WTC11 (cell line): Measurements from ENCODE around the gene ACADVL. TPM values are rescaled to one million over a fixed set of nuclear protein-coding genes. Genes with fewer than 3 reads are reported as not detected.
A peak's percentile ranks its signal among the peaks of the same experiment; 100 is the strongest.

ENCODE experiments used
- ATAC-seq: fragments of 200-7000 bp; cut with Tn5 transposase; 2 replicates; pipeline ENCODE4 v1.10.0; 2021; ENCODE audit warnings: mild to moderate bottlenecking, moderate library complexity
- CTCF ChIA-PET: fragments of 300-600 bp; sonication (Branson Sonifier 250); formaldehyde crosslinking; loops from one replicate; lab custom pipeline; 2021; ENCODE audit warnings: antibody characterized with exemption; lab: Charles Lee
- POLR2A ChIA-PET: fragments of 350-600 bp; sonication (Branson Sonifier 250); formaldehyde crosslinking; loops from one replicate; lab custom pipeline; 2021; ENCODE audit warnings: antibody characterized with exemption; lab: Charles Lee
- DNase-seq: peaks from one replicate; pipeline ENCODE4 v3.0.0; 2021; ENCODE audit warnings: low spot score
- H3K27ac Mint-ChIP-seq: 2 replicates; pipeline ENCODE4 v1.8.0; 2021; ENCODE audit warnings: mixed read lengths
- H3K27me3 Mint-ChIP-seq: 2 replicates; pipeline ENCODE4 v1.8.0; 2021; ENCODE audit warnings: low read depth, mild to moderate bottlenecking, moderate library complexity, mixed read lengths
- H3K36me3 Mint-ChIP-seq: 2 replicates; pipeline ENCODE4 v1.8.0; 2021; ENCODE audit warnings: mixed read lengths
- H3K4me1 Mint-ChIP-seq: 2 replicates; pipeline ENCODE4 v1.8.0; 2022; ENCODE audit warnings: mixed read lengths
- H3K4me3 Mint-ChIP-seq: 2 replicates; pipeline ENCODE4 v1.8.0; 2021; ENCODE audit warnings: mild to moderate bottlenecking, moderate library complexity, mixed read lengths
- H3K9me3 Mint-ChIP-seq: 2 replicates; pipeline ENCODE4 v1.8.0; 2021; ENCODE audit warnings: mixed read lengths
- ARID4B ChIP-seq: sonication (generic); formaldehyde crosslinking; IDR thresholded peaks from 2 replicates; pipeline ENCODE4 v1.8.0; 2023; ENCODE audit warnings: missing genetic modification reagents, mild to moderate bottlenecking, borderline replicate concordance
- ATF1 ChIP-seq: sonication (generic); formaldehyde crosslinking; IDR thresholded peaks from 2 replicates; pipeline ENCODE4 v1.8.1; 2023; ENCODE audit warnings: mild to moderate bottlenecking, moderate library complexity, missing genetic modification reagents
- ATF2 ChIP-seq: sonication (generic); formaldehyde crosslinking; IDR thresholded peaks from 2 replicates; pipeline ENCODE4 v1.8.1; 2022; ENCODE audit warnings: low read depth, missing genetic modification reagents, borderline replicate concordance
- CREB1 ChIP-seq: sonication (generic); formaldehyde crosslinking; IDR thresholded peaks from 2 replicates; pipeline ENCODE4 v1.8.0; 2023; ENCODE audit warnings: mild to moderate bottlenecking, missing genetic modification reagents
- EMX1 ChIP-seq: fragments of 250-450 bp; sonication (Bioruptor Pico); IDR thresholded peaks from 2 replicates; pipeline ENCODE4 v1.8.0; 2021; ENCODE audit warnings: mild to moderate bottlenecking
- HMGA2 ChIP-seq: fragments of 250-450 bp; sonication (Bioruptor Pico); IDR thresholded peaks from 2 replicates; pipeline ENCODE4 v1.4.0; 2021; ENCODE audit warnings: mild to moderate bottlenecking, moderate library complexity
- IRF2 ChIP-seq: sonication (generic); formaldehyde crosslinking; IDR thresholded peaks from 2 replicates; pipeline ENCODE4 v1.8.0; 2022; ENCODE audit warnings: low read depth, missing genetic modification reagents, borderline replicate concordance
- JAZF1 ChIP-seq: fragments of 250-450 bp; sonication (Bioruptor Pico); IDR thresholded peaks from 2 replicates; pipeline ENCODE4 v1.9.0; 2021; ENCODE audit warnings: moderate library complexity, mild to moderate bottlenecking, inconsistent platforms
- NR1H2 ChIP-seq: sonication (generic); formaldehyde crosslinking; IDR thresholded peaks from 2 replicates; pipeline ENCODE4 v1.9.0; 2021; ENCODE audit warnings: mild to moderate bottlenecking, moderate library complexity, missing genetic modification reagents
- NR3C1 ChIP-seq: sonication (generic); formaldehyde crosslinking; conservative IDR thresholded peaks from 2 replicates; pipeline ENCODE4 v1.8.1; 2023; ENCODE audit warnings: low read depth, mild to moderate bottlenecking, missing genetic modification reagents
- SP1 ChIP-seq: sonication (generic); formaldehyde crosslinking; conservative IDR thresholded peaks from 2 replicates; pipeline ENCODE4 v1.8.1; 2022; ENCODE audit warnings: missing genetic modification reagents
- TEAD1 ChIP-seq: sonication (generic); formaldehyde crosslinking; IDR thresholded peaks from 2 replicates; pipeline ENCODE4 v1.8.0; 2022; ENCODE audit warnings: mild to moderate bottlenecking, missing genetic modification reagents
- TEAD4 ChIP-seq: sonication (generic); formaldehyde crosslinking; IDR thresholded peaks from 2 replicates; pipeline ENCODE4 v1.8.0; 2022; ENCODE audit warnings: mild to moderate bottlenecking, missing genetic modification reagents
- USF1 ChIP-seq: sonication (generic); formaldehyde crosslinking; IDR thresholded peaks from 2 replicates; pipeline ENCODE4 v1.8.0; 2022; ENCODE audit warnings: mild to moderate bottlenecking, missing genetic modification reagents
- ZNF671 ChIP-seq: fragments of 250-450 bp; sonication (Bioruptor Pico); IDR thresholded peaks from 2 replicates; pipeline ENCODE4 v1.8.0; 2021; ENCODE audit warnings: mild to moderate bottlenecking
- total RNA-seq: library from RNA; stranded (reverse); gene quantifications from 3 replicates; pipeline ENCODE4 v1.2.3, GENCODE V29; 2021
- TF ChIP-seq, protein P1 (sequence below): sonication (generic); formaldehyde crosslinking; IDR thresholded peaks from 2 replicates; pipeline ENCODE4 v1.8.0; 2023; ENCODE audit warnings: missing genetic modification reagents
- TF ChIP-seq, protein P2 (sequence below): sonication (generic); formaldehyde crosslinking; IDR thresholded peaks from 2 replicates; pipeline ENCODE4 v1.8.1; 2022; ENCODE audit warnings: mild to moderate bottlenecking, moderate library complexity, missing genetic modification reagents
- TF ChIP-seq, protein P3 (sequence below): fragments of 250-450 bp; sonication (Bioruptor Pico); IDR thresholded peaks from 2 replicates; pipeline ENCODE4 v1.8.0; 2021; ENCODE audit warnings: mild to moderate bottlenecking
- TF ChIP-seq, protein P4 (sequence below): sonication (generic); formaldehyde crosslinking; IDR thresholded peaks from 2 replicates; pipeline ENCODE4 v1.8.1; 2023; ENCODE audit warnings: mild to moderate bottlenecking, missing genetic modification reagents, moderate library complexity
- TF ChIP-seq, protein P5 (sequence below): sonication (generic); formaldehyde crosslinking; IDR thresholded peaks from 2 replicates; pipeline ENCODE4 v1.8.1; 2023; ENCODE audit warnings: mild to moderate bottlenecking, missing genetic modification reagents

ACADVL gene
- total RNA-seq, 1 experiment from 2014 or later, result 236 TPM

DNA sequence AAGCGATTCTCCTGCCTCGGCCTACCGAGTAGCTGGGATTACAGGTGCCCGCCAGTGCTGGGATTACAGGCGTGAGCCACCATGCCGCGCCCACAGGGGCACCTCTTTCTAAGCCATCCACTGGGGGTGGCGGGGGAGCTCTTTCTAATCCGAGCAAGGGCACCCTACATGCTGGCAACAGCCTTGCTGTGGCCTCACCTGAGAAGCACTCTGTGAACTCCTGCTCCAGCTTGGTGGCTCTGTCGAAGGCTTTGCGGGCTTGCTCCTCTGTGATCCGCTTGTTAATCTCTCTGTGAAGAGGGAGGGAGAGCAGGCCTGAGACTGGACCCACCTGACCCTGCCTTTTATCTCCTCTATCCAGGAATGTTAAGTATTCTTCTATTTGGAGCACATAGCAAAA, 28.7 kb upstream of the ACADVL start:
- POLR2A ChIA-PET, result no interaction called here
- DNase-seq, result no peak
- no peaks in the 10 kb centered on the region for H3K4me1 Mint-ChIP-seq
- H3K27me3 Mint-ChIP-seq, result no peaks in the 10 kb centered on the region
- no peaks in the 10 kb centered on the region for H3K9me3 Mint-ChIP-seq
- TF ChIP-seq, protein P1, sequence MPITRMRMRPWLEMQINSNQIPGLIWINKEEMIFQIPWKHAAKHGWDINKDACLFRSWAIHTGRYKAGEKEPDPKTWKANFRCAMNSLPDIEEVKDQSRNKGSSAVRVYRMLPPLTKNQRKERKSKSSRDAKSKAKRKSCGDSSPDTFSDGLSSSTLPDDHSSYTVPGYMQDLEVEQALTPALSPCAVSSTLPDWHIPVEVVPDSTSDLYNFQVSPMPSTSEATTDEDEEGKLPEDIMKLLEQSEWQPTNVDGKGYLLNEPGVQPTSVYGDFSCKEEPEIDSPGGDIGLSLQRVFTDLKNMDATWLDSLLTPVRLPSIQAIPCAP (CRISPR knock-in tag), result no peak
- TF ChIP-seq TEAD4 (CRISPR knock-in tag) (no peak), JAZF1 (CRISPR knock-in tag) (no peak), NR3C1 (CRISPR knock-in tag) (0 out of 2 replicates have a peak, but pooled peaks have one; percentile 43), ARID4B (no peak), IRF2 (CRISPR knock-in tag) (no peak)
- no peak for ATAC-seq
- CTCF ChIA-PET, result interaction anchor here (0.6 to 1.0 kb wide), 3 partner anchors 13 to 45 kb away, joined by 4 to 5 read pairs (median 5); no protein-coding TSS in a partner anchor
- no peak overlapping the region for H3K4me3 Mint-ChIP-seq
- H3K27ac Mint-ChIP-seq, result no peak overlapping the region
- peaks cover 22% of the 10 kb centered on the region for H3K36me3 Mint-ChIP-seq

DNA sequence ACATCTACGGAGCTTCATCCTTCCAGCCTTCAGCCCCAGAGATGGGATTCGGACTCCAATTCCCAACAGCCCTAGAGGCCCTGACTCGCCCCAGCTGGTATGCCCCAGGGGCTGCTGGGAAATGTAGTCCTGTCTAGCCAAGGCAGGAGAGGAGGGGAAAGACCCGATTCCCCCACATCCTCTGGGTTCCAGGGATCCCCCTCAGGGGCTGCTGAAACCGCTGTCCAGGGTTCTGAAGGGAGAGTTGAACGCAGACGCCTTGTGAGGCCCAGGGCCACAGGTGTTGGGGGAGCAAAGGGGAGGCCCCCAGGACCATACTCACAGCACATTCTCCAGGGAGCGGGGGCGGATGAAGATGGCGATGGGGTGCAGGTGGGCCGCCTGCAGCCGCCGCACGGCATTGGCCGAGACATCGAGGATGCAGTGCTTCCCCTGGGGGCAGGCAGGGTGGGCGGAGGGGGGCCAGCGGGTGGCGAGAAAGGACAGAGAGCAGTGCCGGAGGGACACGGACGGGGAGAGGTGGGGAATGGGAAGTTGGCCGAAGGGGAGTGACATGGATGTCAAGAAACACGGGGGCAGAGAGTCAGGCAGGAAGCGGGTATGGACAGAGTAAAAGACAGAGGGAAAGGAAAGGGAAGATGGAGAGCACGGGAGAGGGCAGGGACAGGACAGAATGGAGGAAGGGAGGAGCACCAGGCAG, 28.0 kb upstream of the ACADVL start:
- CTCF ChIA-PET, result interaction anchor here (0.7 to 1.0 kb wide), 2 partner anchors 14 to 23 kb away, joined by 4 to 5 read pairs; no protein-coding TSS in a partner anchor
- Mint-ChIP-seq H3K9me3 (no peaks in the 10 kb centered on the region), H3K27me3 (no peaks in the 10 kb centered on the region), H3K4me3 (no peak overlapping the region), H3K4me1 (no peaks in the 10 kb centered on the region), H3K27ac (peak overlapping the region; percentile 64), H3K36me3 (peaks cover 27% of the 10 kb centered on the region)
- POLR2A ChIA-PET, result no interaction called here
- ATAC-seq (peak; percentile 95), DNase-seq (peak; percentile 86)
- TF ChIP-seq ATF2 (CRISPR knock-in tag), result no peak
- no peak for TF ChIP-seq HMGA2 (CRISPR knock-in tag)
- no peak for TF ChIP-seq ZNF671 (CRISPR knock-in tag)
- TF ChIP-seq NR1H2 (CRISPR knock-in tag), result no peak
- TF ChIP-seq, protein P2, sequence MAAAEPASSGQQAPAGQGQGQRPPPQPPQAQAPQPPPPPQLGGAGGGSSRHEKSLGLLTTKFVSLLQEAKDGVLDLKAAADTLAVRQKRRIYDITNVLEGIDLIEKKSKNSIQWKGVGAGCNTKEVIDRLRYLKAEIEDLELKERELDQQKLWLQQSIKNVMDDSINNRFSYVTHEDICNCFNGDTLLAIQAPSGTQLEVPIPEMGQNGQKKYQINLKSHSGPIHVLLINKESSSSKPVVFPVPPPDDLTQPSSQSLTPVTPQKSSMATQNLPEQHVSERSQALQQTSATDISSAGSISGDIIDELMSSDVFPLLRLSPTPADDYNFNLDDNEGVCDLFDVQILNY, result no peak
- TF ChIP-seq CREB1 (CRISPR knock-in tag), result no peak
- peak; percentile 49; the same call in 1 of the 2 replicates for TF ChIP-seq TEAD1 (CRISPR knock-in tag)
- TF ChIP-seq EMX1 (CRISPR knock-in tag), result no peak
- TF ChIP-seq USF1 (CRISPR knock-in tag), result peak; percentile 91
- no peak for TF ChIP-seq ATF1 (CRISPR knock-in tag)
- TF ChIP-seq, protein P3, sequence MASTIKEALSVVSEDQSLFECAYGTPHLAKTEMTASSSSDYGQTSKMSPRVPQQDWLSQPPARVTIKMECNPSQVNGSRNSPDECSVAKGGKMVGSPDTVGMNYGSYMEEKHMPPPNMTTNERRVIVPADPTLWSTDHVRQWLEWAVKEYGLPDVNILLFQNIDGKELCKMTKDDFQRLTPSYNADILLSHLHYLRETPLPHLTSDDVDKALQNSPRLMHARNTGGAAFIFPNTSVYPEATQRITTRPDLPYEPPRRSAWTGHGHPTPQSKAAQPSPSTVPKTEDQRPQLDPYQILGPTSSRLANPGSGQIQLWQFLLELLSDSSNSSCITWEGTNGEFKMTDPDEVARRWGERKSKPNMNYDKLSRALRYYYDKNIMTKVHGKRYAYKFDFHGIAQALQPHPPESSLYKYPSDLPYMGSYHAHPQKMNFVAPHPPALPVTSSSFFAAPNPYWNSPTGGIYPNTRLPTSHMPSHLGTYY, result no peak
- TF ChIP-seq SP1 (CRISPR knock-in tag), result no peak
- TF ChIP-seq, protein P4, sequence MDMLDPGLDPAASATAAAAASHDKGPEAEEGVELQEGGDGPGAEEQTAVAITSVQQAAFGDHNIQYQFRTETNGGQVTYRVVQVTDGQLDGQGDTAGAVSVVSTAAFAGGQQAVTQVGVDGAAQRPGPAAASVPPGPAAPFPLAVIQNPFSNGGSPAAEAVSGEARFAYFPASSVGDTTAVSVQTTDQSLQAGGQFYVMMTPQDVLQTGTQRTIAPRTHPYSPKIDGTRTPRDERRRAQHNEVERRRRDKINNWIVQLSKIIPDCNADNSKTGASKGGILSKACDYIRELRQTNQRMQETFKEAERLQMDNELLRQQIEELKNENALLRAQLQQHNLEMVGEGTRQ (CRISPR knock-in tag), result peak; percentile 90
- TF ChIP-seq, protein P5, sequence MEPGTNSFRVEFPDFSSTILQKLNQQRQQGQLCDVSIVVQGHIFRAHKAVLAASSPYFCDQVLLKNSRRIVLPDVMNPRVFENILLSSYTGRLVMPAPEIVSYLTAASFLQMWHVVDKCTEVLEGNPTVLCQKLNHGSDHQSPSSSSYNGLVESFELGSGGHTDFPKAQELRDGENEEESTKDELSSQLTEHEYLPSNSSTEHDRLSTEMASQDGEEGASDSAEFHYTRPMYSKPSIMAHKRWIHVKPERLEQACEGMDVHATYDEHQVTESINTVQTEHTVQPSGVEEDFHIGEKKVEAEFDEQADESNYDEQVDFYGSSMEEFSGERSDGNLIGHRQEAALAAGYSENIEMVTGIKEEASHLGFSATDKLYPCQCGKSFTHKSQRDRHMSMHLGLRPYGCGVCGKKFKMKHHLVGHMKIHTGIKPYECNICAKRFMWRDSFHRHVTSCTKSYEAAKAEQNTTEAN (CRISPR knock-in tag), result no peak
